Lower leg skin (tissue), 3 donors: ENCODE measurements around the gene SLC22A23.

ENCODE experiments used
- POLR2A ChIP-seq, 2 donors: fragments of 450-650 bp; IDR thresholded peaks; one replicate each; pipeline ENCODE4 v1.6.1; 2016 to 2017; ENCODE audit warnings: antibody characterized with exemption in 2 of 2, mild to moderate bottlenecking in 1 of 2, moderate library complexity in 1 of 2
- TF ChIP-seq, protein P1 (sequence below), 3 donors: fragments of 450-650 bp; IDR thresholded peaks; one replicate each; pipeline ENCODE4 v1.5.1; 2016; ENCODE audit warnings: antibody characterized with exemption in 3 of 3, mild to moderate bottlenecking in 3 of 3, moderate library complexity in 2 of 3

- TF ChIP-seq, protein P1, sequence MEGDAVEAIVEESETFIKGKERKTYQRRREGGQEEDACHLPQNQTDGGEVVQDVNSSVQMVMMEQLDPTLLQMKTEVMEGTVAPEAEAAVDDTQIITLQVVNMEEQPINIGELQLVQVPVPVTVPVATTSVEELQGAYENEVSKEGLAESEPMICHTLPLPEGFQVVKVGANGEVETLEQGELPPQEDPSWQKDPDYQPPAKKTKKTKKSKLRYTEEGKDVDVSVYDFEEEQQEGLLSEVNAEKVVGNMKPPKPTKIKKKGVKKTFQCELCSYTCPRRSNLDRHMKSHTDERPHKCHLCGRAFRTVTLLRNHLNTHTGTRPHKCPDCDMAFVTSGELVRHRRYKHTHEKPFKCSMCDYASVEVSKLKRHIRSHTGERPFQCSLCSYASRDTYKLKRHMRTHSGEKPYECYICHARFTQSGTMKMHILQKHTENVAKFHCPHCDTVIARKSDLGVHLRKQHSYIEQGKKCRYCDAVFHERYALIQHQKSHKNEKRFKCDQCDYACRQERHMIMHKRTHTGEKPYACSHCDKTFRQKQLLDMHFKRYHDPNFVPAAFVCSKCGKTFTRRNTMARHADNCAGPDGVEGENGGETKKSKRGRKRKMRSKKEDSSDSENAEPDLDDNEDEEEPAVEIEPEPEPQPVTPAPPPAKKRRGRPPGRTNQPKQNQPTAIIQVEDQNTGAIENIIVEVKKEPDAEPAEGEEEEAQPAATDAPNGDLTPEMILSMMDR (IDR thresholded peaks at IDR 0.05): peak in 1 of 3 donors; percentile 97
- TF ChIP-seq POLR2A (IDR thresholded peaks at IDR 0.05): no peak
Measured at GRCh38 chr6:3251462-3252314, 205.2 kb downstream of the SLC22A23 start.
